Measurements from ENCODE around the gene OR2L13.
"Not testable (repeated sequence)": the region's sequence is repeated elsewhere in the genome, so short reads cannot be mapped to it uniquely, and the experiment has no call there.

OR2L13 gene

GRCh38 chr1:248094884-248095283 is at the start of gene OR2L13:
Gene OR2L13 (plus strand): TSS chr1:248095184. CDS start chr1:248099376, 4,192 bp downstream.
- DNase-seq = no peak

GRCh38 chr1:248045209-248045608 is 49.8 kb upstream of the OR2L13 start:
- DNase-seq = no peak

- no peak for DNase-seq
Observed at GRCh38 chr1:248046536-248046935, 48.4 kb upstream of the OR2L13 start, which contains the start of gene OR2L3. Gene OR2L3 (plus strand): TSS chr1:248046836. CDS start chr1:248060682, 13,846 bp downstream.

- no peak for DNase-seq
Observed at GRCh38 chr1:248047008-248047407, 48.0 kb upstream of the OR2L13 start.

- no peak for DNase-seq
Observed at GRCh38 chr1:248054671-248055070, 40.3 kb upstream of the OR2L13 start.

- no peak for DNase-seq
Observed at GRCh38 chr1:248055261-248055660, 39.7 kb upstream of the OR2L13 start.

- no peak for DNase-seq
Observed at GRCh38 chr1:248065071-248065470, 29.9 kb upstream of the OR2L13 start.

- no peak for DNase-seq
Observed at GRCh38 chr1:248065604-248066003, 29.4 kb upstream of the OR2L13 start.

GRCh38 chr1:248083864-248084263 is 11.1 kb upstream of the OR2L13 start:
- not testable (repeated sequence) for DNase-seq

GRCh38 chr1:248098529-248098928 is 3.5 kb downstream of the OR2L13 start:
- DNase-seq = no peak

- DNase-seq = no peak
Observed at GRCh38 chr1:248102847-248103246, 7.9 kb downstream of the OR2L13 start.

GRCh38 chr1:248111157-248111556 is 16.2 kb downstream of the OR2L13 start:
- DNase-seq = no peak

- DNase-seq = no peak
Observed at GRCh38 chr1:248114890-248115289, 19.9 kb downstream of the OR2L13 start.

GRCh38 chr1:248127653-248128052 is 32.7 kb downstream of the OR2L13 start:
- DNase-seq = no peak

GRCh38 chr1:248136811-248137210 is 41.8 kb downstream of the OR2L13 start:
- no peak for DNase-seq

- DNase-seq = no peak
Observed at GRCh38 chr1:248140846-248141245, 45.9 kb downstream of the OR2L13 start.

GRCh38 chr1:248143311-248143710 is 48.3 kb downstream of the OR2L13 start:
- DNase-seq = no peak

- no peak for DNase-seq
Observed at GRCh38 chr1:248144513-248145198, 49.7 kb downstream of the OR2L13 start, which contains the start of gene OR2M5. Gene OR2M5 (plus strand): TSS chr1:248145148. CDS start chr1:248145148, 0 bp downstream.
